GM18517 (cell line): ENCODE measurements around the gene DHDDS.
"Not testable (repeated sequence)": the region's sequence is repeated elsewhere in the genome, so short reads cannot be mapped to it uniquely, and the experiment has no call there.

ENCODE experiments used
- ATAC-seq: cut with Tn5 transposase; IDR thresholded peaks from one replicate; pipeline ENCODE4 v1.9.1; 2021; ENCODE audit warnings: mild to moderate bottlenecking, moderate library complexity; ENCODE audit not compliant: unreplicated experiment

DHDDS gene

GRCh38 chr1:26431979-26432695 lies at the start of gene DHDDS:
DHDDS (plus strand) TSS chr1:26432321; CDS start chr1:26432946, 625 bp downstream.
- peak; percentile 91 for ATAC-seq

GRCh38 chr1:26384076-26384475 lies 48.0 kb upstream of the DHDDS start:
- ATAC-seq, result no peak

GRCh38 chr1:26385063-26385462 lies 47.1 kb upstream of the DHDDS start:
- ATAC-seq, result not testable (repeated sequence)

GRCh38 chr1:26387447-26387846 lies 44.7 kb upstream of the DHDDS start:
- no peak for ATAC-seq

GRCh38 chr1:26388791-26389445 lies 43.2 kb upstream of the DHDDS start:
- no peak for ATAC-seq

- no peak for ATAC-seq
Measured at GRCh38 chr1:26389604-26390247, 42.4 kb upstream of the DHDDS start.

- no peak for ATAC-seq
Measured at GRCh38 chr1:26391450-26391849, 40.7 kb upstream of the DHDDS start.

- ATAC-seq, result no peak
Measured at GRCh38 chr1:26395754-26396153, 36.4 kb upstream of the DHDDS start.

- no peak for ATAC-seq
Measured at GRCh38 chr1:26399034-26399433, 33.1 kb upstream of the DHDDS start.

- no peak for ATAC-seq
Measured at GRCh38 chr1:26401891-26402290, 30.2 kb upstream of the DHDDS start.

GRCh38 chr1:26403656-26404055 lies 28.5 kb upstream of the DHDDS start:
- no peak for ATAC-seq

- ATAC-seq, result no peak
Measured at GRCh38 chr1:26404641-26405040, 27.5 kb upstream of the DHDDS start.

- no peak for ATAC-seq
Measured at GRCh38 chr1:26405281-26405915, 26.7 kb upstream of the DHDDS start.

GRCh38 chr1:26408604-26409003 lies 23.5 kb upstream of the DHDDS start:
- ATAC-seq, result no peak

GRCh38 chr1:26409191-26409807 lies 22.8 kb upstream of the DHDDS start:
- no peak for ATAC-seq

GRCh38 chr1:26410706-26411623 lies 21.2 kb upstream of the DHDDS start, which contains the start of gene LIN28A:
LIN28A (plus strand) TSS chr1:26410817; CDS start chr1:26410892, 75 bp downstream.
- no peak for ATAC-seq

- ATAC-seq, result no peak
Measured at GRCh38 chr1:26411624-26412074, 20.5 kb upstream of the DHDDS start.

- ATAC-seq, result no peak
Measured at GRCh38 chr1:26412180-26412840, 19.8 kb upstream of the DHDDS start.

- no peak for ATAC-seq
Measured at GRCh38 chr1:26413031-26413430, 19.1 kb upstream of the DHDDS start.
